ENCODE results near the gene UNC13A.
"Not testable (repeated sequence)": the region's sequence is repeated elsewhere in the genome, so short reads cannot be mapped to it uniquely, and the experiment has no call there.

The UNC13A gene

GRCh38 chr19:17562097-17562496 lies 126.1 kb downstream of the UNC13A start:
- DNase-seq: no peak

GRCh38 chr19:17560205-17560595 lies 128.0 kb downstream of the UNC13A start:
- no peak for DNase-seq

DNA sequence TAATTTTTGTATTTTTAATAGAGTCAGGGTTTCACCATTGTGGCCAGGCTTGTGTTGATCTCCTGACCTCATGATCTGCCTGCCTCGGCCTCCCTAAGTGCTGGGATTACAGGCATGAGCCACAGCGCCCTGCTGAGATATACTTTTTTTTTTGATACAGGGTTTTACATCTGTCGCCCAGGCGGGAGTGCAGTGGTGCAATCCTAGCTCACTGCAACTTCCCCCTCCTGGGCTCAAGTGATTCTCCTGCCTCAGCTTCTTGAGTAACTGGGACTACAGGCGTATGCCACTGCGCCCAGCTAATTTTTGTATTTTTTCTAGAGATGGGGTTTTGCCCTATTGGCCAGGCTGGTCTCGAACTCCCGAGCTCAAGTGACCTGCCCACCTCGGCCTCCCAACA lies 130.7 kb downstream of the UNC13A start:
- DNase-seq: no peak

- DNase-seq: no peak
Measured at GRCh38 chr19:17556995-17557394, 131.2 kb downstream of the UNC13A start.

GRCh38 chr19:17555929-17556813 lies 132.0 kb downstream of the UNC13A start:
- DNase-seq: no peak

DNA sequence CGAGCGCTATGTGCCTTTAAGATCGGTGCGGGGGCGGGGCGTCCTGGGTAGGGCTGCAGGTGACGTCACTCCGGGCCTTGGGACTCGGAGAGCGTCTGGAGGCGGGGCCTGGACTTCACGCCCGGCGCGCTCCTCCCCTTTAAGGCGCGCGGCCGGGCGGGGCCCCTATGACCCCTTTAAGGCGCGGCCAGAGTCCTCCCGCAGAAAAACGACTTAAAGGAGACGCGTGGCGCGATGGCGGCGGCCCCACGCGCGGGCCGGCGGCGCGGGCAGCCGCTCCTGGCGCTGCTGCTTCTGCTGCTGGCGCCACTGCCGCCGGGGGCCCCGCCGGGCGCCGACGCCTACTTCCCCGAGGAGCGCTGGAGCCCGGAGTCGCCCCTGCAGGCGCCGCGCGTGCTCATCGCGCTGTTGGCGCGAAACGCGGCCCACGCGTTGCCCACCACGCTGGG lies 132.7 kb downstream of the UNC13A start, which contains the start of gene COLGALT1:
Gene COLGALT1 (plus strand): TSS at position 170 of the 449 bp plus-strand sequence. CDS start 65 bp downstream, at position 235.
- peak; percentile 71 to 84 for DNase-seq

DNA sequence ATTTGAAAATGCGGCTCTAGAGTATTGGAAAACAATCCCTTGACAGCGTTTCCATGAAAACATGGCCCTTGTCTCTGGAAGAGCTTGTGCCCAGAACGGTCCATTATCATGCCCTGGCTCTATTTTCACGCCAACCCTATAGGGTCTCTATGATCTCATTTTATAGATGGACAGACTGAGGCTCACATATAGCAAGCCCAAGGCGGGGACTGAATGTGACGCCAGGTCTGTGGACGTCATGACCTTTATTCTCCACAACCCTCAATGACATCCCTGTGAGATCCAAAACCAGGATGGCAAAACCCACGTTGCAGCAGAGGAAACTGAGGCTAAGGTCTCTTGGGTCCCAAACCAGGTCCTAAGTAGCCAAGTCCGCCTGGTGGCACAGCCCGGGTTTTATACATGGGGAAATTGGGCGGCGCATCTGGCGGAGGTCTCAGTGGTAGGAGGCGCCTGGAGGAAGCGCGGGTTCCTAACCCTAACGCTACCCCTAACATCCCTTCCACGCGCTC lies 133.1 kb downstream of the UNC13A start:
- DNase-seq: no peak

GRCh38 chr19:17553256-17553655 lies 134.9 kb downstream of the UNC13A start:
- DNase-seq: no peak

GRCh38 chr19:17552735-17553134 lies 135.4 kb downstream of the UNC13A start:
- DNase-seq: not testable (repeated sequence)
